HG03139 (cell line): ENCODE measurements around the gene DEAF1.

Experiments used
- ATAC-seq: cut with Tn5 transposase; IDR thresholded peaks from one replicate; pipeline ENCODE4 v1.9.1; 2021; ENCODE audit not compliant: unreplicated experiment

The DEAF1 gene

GRCh38 chr11:722346-722811, 27.4 kb upstream of the DEAF1 start:
- no peak for ATAC-seq

GRCh38 chr11:721741-722345, 26.8 kb upstream of the DEAF1 start:
- ATAC-seq = no peak

- ATAC-seq = no peak
Observed at GRCh38 chr11:721247-721740, 26.3 kb upstream of the DEAF1 start.

- no peak for ATAC-seq
Observed at GRCh38 chr11:720642-721246, 25.7 kb upstream of the DEAF1 start.

- no peak for ATAC-seq
Observed at GRCh38 chr11:720017-720641, 25.1 kb upstream of the DEAF1 start.

GRCh38 chr11:719214-720016, 24.4 kb upstream of the DEAF1 start:
- no peak for ATAC-seq

- ATAC-seq = no peak
Observed at GRCh38 chr11:714436-714835, 19.4 kb upstream of the DEAF1 start.

GRCh38 chr11:709109-709997, 14.3 kb upstream of the DEAF1 start:
- ATAC-seq = no peak

GRCh38 chr11:708511-708910, 13.5 kb upstream of the DEAF1 start:
- no peak for ATAC-seq

GRCh38 chr11:707817-708420, 12.9 kb upstream of the DEAF1 start:
- no peak for ATAC-seq

GRCh38 chr11:706957-707816, 12.2 kb upstream of the DEAF1 start:
- ATAC-seq = no peak

GRCh38 chr11:706439-706956, 11.5 kb upstream of the DEAF1 start:
- no peak for ATAC-seq

GRCh38 chr11:705646-706438, 10.8 kb upstream of the DEAF1 start, which contains the start of gene EPS8L2:
Gene EPS8L2 (plus strand): TSS chr11:706231. CDS start chr11:709408, 3,177 bp downstream.
- ATAC-seq = no peak

- ATAC-seq = no peak
Observed at GRCh38 chr11:704781-705645, 10.0 kb upstream of the DEAF1 start.

GRCh38 chr11:704228-704674, 9.2 kb upstream of the DEAF1 start:
- ATAC-seq = no peak

- ATAC-seq = no peak
Observed at GRCh38 chr11:703506-703905, 8.5 kb upstream of the DEAF1 start.
